ENCODE measurements around the gene LGI1.

The LGI1 gene

GRCh38 chr10:93755443-93756116 lies 2.2 kb upstream of the LGI1 start:
- DNase-seq (ENCODE audit: low read depth in 2 of 2), result no peak

- DNase-seq (ENCODE audit: low read depth in 2 of 2), result no peak
Observed at GRCh38 chr10:93756118-93756517, 1.6 kb upstream of the LGI1 start.

- no peak for DNase-seq (ENCODE audit: low read depth in 2 of 2)
Observed at GRCh38 chr10:93757136-93757535, 600 bp upstream of the LGI1 start.

GRCh38 chr10:93758508-93758885 lies 761 bp downstream of the LGI1 start:
- no peak for DNase-seq (ENCODE audit: low read depth in 2 of 2)

- DNase-seq (ENCODE audit: low read depth in 2 of 2), result no peak
Observed at GRCh38 chr10:93758891-93759410, 1.2 kb downstream of the LGI1 start.

GRCh38 chr10:93760490-93760889 lies 2.8 kb downstream of the LGI1 start:
- no peak for DNase-seq (ENCODE audit: low read depth in 2 of 2)

- no peak for DNase-seq (ENCODE audit: low read depth in 2 of 2)
Observed at GRCh38 chr10:93762979-93763391, 5.2 kb downstream of the LGI1 start.

GRCh38 chr10:93766918-93767317 lies 9.2 kb downstream of the LGI1 start:
- no peak for DNase-seq (ENCODE audit: low read depth in 2 of 2)

- no peak for DNase-seq (ENCODE audit: low read depth in 2 of 2)
Observed at GRCh38 chr10:93767724-93768399, 10.1 kb downstream of the LGI1 start.

- DNase-seq (ENCODE audit: low read depth in 2 of 2), result no peak
Observed at GRCh38 chr10:93768892-93769291, 11.2 kb downstream of the LGI1 start.

GRCh38 chr10:93771354-93771753 lies 13.6 kb downstream of the LGI1 start:
- no peak for DNase-seq (ENCODE audit: low read depth in 2 of 2)

- DNase-seq (ENCODE audit: low read depth in 2 of 2), result no peak
Observed at GRCh38 chr10:93773120-93773519, 15.4 kb downstream of the LGI1 start.

GRCh38 chr10:93773705-93774104 lies 16.0 kb downstream of the LGI1 start:
- no peak for DNase-seq (ENCODE audit: low read depth in 2 of 2)

- no peak for DNase-seq (ENCODE audit: low read depth in 2 of 2)
Observed at GRCh38 chr10:93775356-93775755, 17.6 kb downstream of the LGI1 start.

- DNase-seq (ENCODE audit: low read depth in 2 of 2), result no peak
Observed at GRCh38 chr10:93777092-93777491, 19.4 kb downstream of the LGI1 start.

- DNase-seq (ENCODE audit: low read depth in 2 of 2), result no peak
Observed at GRCh38 chr10:93784059-93784458, 26.3 kb downstream of the LGI1 start.

- no peak for DNase-seq (ENCODE audit: low read depth in 2 of 2)
Observed at GRCh38 chr10:93788413-93789208, 30.9 kb downstream of the LGI1 start.

- no peak for DNase-seq (ENCODE audit: low read depth in 2 of 2)
Observed at GRCh38 chr10:93790439-93790838, 32.7 kb downstream of the LGI1 start.

GRCh38 chr10:93796167-93796566 lies 38.4 kb downstream of the LGI1 start:
- DNase-seq (ENCODE audit: low read depth in 2 of 2), result no peak

- DNase-seq (ENCODE audit: low read depth in 2 of 2), result no peak
Observed at GRCh38 chr10:93797825-93798224, 40.1 kb downstream of the LGI1 start.

- no peak for DNase-seq (ENCODE audit: low read depth in 2 of 2)
Observed at GRCh38 chr10:93799155-93799708, 41.5 kb downstream of the LGI1 start.

GRCh38 chr10:93804200-93804599 lies 46.5 kb downstream of the LGI1 start:
- DNase-seq (ENCODE audit: low read depth in 2 of 2), result no peak
